22Rv1 (cell line): ENCODE data around the gene KANSL2.

Experiments
- H3K27ac ChIP-seq: fragments of 450-650 bp; 2 replicates; pipeline ENCODE4 v1.5.1; 2017
- ZFX ChIP-seq: fragments of 450-650 bp; IDR thresholded peaks from 2 replicates; pipeline ENCODE4 v1.6.1; 2017; ENCODE audit warnings: antibody characterized with exemption, borderline replicate concordance
- TF ChIP-seq, protein P1 (sequence below): fragments of 450-650 bp; IDR thresholded peaks from 2 replicates; pipeline ENCODE4 v1.5.1; 2017; ENCODE audit warnings: mild to moderate bottlenecking

The KANSL2 gene

DNA sequence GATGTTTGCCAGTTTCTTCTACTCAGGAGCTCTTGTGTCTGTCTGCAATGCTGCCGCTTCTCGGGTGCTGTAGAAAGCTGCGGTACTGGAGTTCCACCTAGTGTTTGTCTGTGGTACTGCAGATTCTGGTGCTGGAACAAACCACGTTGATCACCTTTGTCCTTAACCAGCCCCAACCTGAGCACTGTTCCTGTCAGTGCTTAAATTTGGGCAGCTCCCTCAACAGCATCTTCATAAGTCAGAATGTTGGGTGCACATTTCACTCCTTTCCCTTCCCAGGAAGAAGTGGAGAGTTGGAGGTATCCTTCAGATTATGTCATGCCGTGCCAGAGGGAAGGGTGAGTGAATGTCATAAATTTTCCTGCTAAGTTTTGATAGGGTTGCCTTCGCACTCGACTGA, 63.5 kb downstream of the KANSL2 start:
- H3K27ac ChIP-seq: no peak overlapping the region
- no peak for TF ChIP-seq ZFX
- TF ChIP-seq, protein P1, sequence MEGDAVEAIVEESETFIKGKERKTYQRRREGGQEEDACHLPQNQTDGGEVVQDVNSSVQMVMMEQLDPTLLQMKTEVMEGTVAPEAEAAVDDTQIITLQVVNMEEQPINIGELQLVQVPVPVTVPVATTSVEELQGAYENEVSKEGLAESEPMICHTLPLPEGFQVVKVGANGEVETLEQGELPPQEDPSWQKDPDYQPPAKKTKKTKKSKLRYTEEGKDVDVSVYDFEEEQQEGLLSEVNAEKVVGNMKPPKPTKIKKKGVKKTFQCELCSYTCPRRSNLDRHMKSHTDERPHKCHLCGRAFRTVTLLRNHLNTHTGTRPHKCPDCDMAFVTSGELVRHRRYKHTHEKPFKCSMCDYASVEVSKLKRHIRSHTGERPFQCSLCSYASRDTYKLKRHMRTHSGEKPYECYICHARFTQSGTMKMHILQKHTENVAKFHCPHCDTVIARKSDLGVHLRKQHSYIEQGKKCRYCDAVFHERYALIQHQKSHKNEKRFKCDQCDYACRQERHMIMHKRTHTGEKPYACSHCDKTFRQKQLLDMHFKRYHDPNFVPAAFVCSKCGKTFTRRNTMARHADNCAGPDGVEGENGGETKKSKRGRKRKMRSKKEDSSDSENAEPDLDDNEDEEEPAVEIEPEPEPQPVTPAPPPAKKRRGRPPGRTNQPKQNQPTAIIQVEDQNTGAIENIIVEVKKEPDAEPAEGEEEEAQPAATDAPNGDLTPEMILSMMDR: peak; percentile 100

DNA sequence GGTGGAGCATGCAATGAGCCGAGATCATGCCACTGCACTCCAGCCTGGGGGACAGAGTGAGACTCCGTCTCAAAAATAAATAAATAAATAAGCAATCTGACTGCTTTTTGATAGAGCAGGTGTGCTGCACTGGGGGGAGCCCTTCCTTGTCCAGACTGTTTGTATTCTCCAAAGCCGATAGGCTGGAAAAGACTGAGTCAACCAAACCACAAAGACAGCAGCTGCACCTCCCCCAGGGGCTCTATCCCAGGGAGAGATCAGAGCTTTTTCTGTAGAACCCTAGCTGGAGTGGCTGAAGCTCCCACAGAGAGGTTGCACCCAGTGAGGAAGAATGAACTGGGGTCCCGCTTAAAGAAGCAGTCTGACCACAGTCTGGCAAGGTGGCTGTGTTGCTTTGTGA, 66.4 kb downstream of the KANSL2 start:
- TF ChIP-seq, protein P1: no peak
- TF ChIP-seq ZFX: no peak
- H3K27ac ChIP-seq: no peak overlapping the region

DNA sequence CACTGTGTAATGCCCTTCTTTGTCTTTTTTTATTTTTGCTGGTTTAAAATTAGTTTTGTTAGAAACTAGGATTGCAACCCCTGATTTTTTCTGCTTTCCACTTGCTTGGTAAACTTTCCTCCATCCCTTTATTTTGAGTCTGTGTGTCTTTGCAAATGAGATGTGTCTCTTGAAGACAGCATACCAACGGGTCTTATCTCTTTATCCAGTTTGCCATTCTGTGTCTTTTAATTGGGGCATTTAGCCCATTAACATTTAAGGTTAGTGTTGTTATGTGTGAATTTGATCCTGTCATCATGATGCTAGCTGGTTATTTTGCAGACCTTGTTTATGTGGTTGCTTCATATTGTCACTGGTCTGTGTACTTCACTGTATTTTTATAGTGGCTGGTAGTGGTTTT, 68.7 kb downstream of the KANSL2 start:
- H3K27ac ChIP-seq: no peak overlapping the region
- TF ChIP-seq, protein P1: no peak
- no peak for TF ChIP-seq ZFX
